PC-3 (cell line): ENCODE data around the gene AAMP. TPM values are rescaled to one million over a fixed set of nuclear protein-coding genes. Genes with fewer than 3 reads are reported as not detected.

Experiments used
- ATAC-seq: fragments of 200-7000 bp; cut with Tn5 transposase; 2 replicates; pipeline ENCODE4 v1.9.1; 2020; ENCODE audit warnings: mild to moderate bottlenecking, moderate library complexity
- BruUV-seq: library from RNA; stranded (reverse); fragments of 400-500 nt; replicated peaks from 2 replicates; lab custom pipeline; 2021; lab: Mats Ljungman, UMichigan
- CTCF ChIA-PET: fragments of 300-600 bp; sonication (Branson Sonifier 250); formaldehyde crosslinking; loops from one replicate; lab custom pipeline; 2022; ENCODE audit warnings: antibody characterized with exemption; lab: Charles Lee
- POLR2A ChIA-PET: fragments of 300-600 bp; sonication (Branson Sonifier 250); formaldehyde crosslinking; loops from one replicate; lab custom pipeline; 2022; ENCODE audit warnings: antibody characterized with exemption; ENCODE audit not compliant: unreplicated experiment; lab: Charles Lee
- DNase-seq: peaks from one replicate; pipeline ENCODE4 v3.0.0-alpha.2; 2015
- H2AFZ ChIP-seq: fragments of 300-600 bp; sonication (generic); 2 replicates; pipeline ENCODE4 v1.6.0; 2016; ENCODE audit warnings: antibody characterized with exemption, low read length
- H3F3A ChIP-seq: fragments of 300-600 bp; sonication (generic); one replicate; pipeline ENCODE4 v1.6.0; 2017; ENCODE audit warnings: antibody characterized with exemption, low read length, control low read depth, mild to moderate bottlenecking; ENCODE audit not compliant: unreplicated experiment
- H3K27ac ChIP-seq: fragments of 300-600 bp; sonication (generic); 2 replicates; pipeline ENCODE4 v1.5.1; 2016; ENCODE audit warnings: mild to moderate bottlenecking, low read length
- H3K27me3 ChIP-seq: fragments of 300-600 bp; sonication (generic); 2 replicates; pipeline ENCODE4 v1.6.1; 2016; ENCODE audit warnings: low read length, mixed read lengths
- H3K36me3 ChIP-seq: fragments of 300-600 bp; sonication (generic); 2 replicates; pipeline ENCODE4 v1.6.1; 2016; ENCODE audit warnings: low read depth, mixed run types, low read length, mixed read lengths
- H3K4me1 ChIP-seq: fragments of 300-600 bp; sonication (generic); 2 replicates; pipeline ENCODE4 v1.5.1; 2016; ENCODE audit warnings: low read length; ENCODE audit not compliant: insufficient read depth
- H3K4me2 ChIP-seq: fragments of 300-600 bp; sonication (generic); 2 replicates; pipeline ENCODE4 v1.6.0; 2016; ENCODE audit warnings: low read length
- H3K4me3 ChIP-seq: fragments of 300-600 bp; sonication (generic); 2 replicates; pipeline ENCODE4 v1.5.1; 2016; ENCODE audit warnings: mild to moderate bottlenecking, low read length, mixed read lengths
- H3K79me2 ChIP-seq: fragments of 300-600 bp; sonication (generic); 2 replicates; pipeline ENCODE4 v1.6.1; 2017; ENCODE audit warnings: low read length, mixed read lengths
- H3K9ac ChIP-seq: fragments of 300-600 bp; sonication (generic); 2 replicates; pipeline ENCODE4 v1.6.0; 2016; ENCODE audit warnings: mild to moderate bottlenecking, low read length
- H3K9me2 ChIP-seq: fragments of 300-600 bp; sonication (generic); replicated peaks from 2 replicates; pipeline ENCODE4 v1.6.1; 2016; ENCODE audit warnings: mixed run types, low read length, mixed read lengths
- H3K9me3 ChIP-seq: fragments of 300-600 bp; sonication (generic); 2 replicates; pipeline ENCODE4 v1.6.1; 2016; ENCODE audit warnings: low read length, mixed read lengths
- H4K20me1 ChIP-seq: fragments of 300-600 bp; sonication (generic); 2 replicates; pipeline ENCODE4 v1.6.1; 2016; ENCODE audit warnings: low read length, mixed read lengths
- CTCF ChIP-seq: fragments of 300-600 bp; sonication (generic); conservative IDR thresholded peaks from 2 replicates; pipeline ENCODE4 v1.5.1; 2017; ENCODE audit warnings: antibody characterized with exemption, low read depth, mild to moderate bottlenecking, low read length
- EZH2 ChIP-seq: fragments of 300-600 bp; sonication (generic); IDR thresholded peaks from one replicate; pipeline ENCODE4 v1.6.1; 2017; ENCODE audit warnings: antibody characterized with exemption, mild to moderate bottlenecking, low read length; ENCODE audit not compliant: unreplicated experiment
- EZH2phosphoT487 ChIP-seq: fragments of 300-600 bp; sonication (generic); IDR thresholded peaks from 2 replicates; pipeline ENCODE4 v1.6.1; 2018; ENCODE audit warnings: mild to moderate bottlenecking, antibody characterized with exemption, low read length, borderline replicate concordance
- intact Hi-C: fragments of 100-400 bp; cut with micrococcal nuclease; formaldehyde crosslinking; loops from 2 replicates; pipeline ENCODE4 v1.9.0; 2023
- total RNA-seq: library from RNA; depleted of rRNA; stranded (reverse); fragments of >200 nt; gene quantifications from 2 replicates; pipeline ENCODE4 v1.2.3, GENCODE V29; 2014

AAMP gene
- total RNA-seq, 1 experiment from 2014 or later: 272 TPM

- CTCF ChIA-PET: interaction anchor here (1.2 kb wide), 1 partner anchor 9 kb away, joined by 5 read pairs; no protein-coding TSS in a partner anchor
- Histone ChIP-seq H3K79me2 (peaks cover 23% of the 10 kb centered on the region), H3K4me1 (peaks cover 61% of the 10 kb centered on the region), H3K4me3 (peak overlapping the region; percentile 19; the same call in 1 of the 2 replicates), H3K36me3 (peaks cover 5% of the 10 kb centered on the region; the same call in 1 of the 2 replicates), H3K27me3 (no peaks in the 10 kb centered on the region), H3K27ac (peak overlapping the region; percentile 98), H4K20me1 (no peaks in the 10 kb centered on the region), H3F3A (peaks cover 6% of the 10 kb centered on the region), H3K9ac (peak overlapping the region; percentile 79), H2AFZ (no peak overlapping the region), H3K4me2 (peak overlapping the region; percentile 85), H3K9me2 (no peaks in the 10 kb centered on the region), H3K9me3 (no peaks in the 10 kb centered on the region)
- DNase-seq (peak; percentile 96), ATAC-seq (peak; percentile 9)
- BruUV-seq: no TSS peak
- POLR2A ChIA-PET: no interaction called here
- TF ChIP-seq CTCF (no peak), EZH2 (no peak), EZH2phosphoT487 (no peak)
- intact Hi-C loops: no loop called here
Observed at GRCh38 chr2:218282173-218282991, 12.4 kb upstream of the AAMP start.

- DNase-seq: peak; percentile 42
- TF ChIP-seq EZH2 (no peak), EZH2phosphoT487 (no peak), CTCF (no peak)
- no peak for ATAC-seq
- Histone ChIP-seq H3K27ac (peak overlapping the region; percentile 98), H3K27me3 (no peaks in the 10 kb centered on the region), H3K79me2 (peaks cover 23% of the 10 kb centered on the region), H3K4me2 (no peak overlapping the region; the same call in 1 of the 2 replicates), H3K9ac (peak overlapping the region; percentile 79), H3K9me2 (no peaks in the 10 kb centered on the region), H3F3A (peaks cover 5% of the 10 kb centered on the region), H3K4me3 (no peak overlapping the region), H4K20me1 (no peaks in the 10 kb centered on the region), H3K36me3 (peaks cover 8% of the 10 kb centered on the region; the same call in 1 of the 2 replicates), H2AFZ (no peak overlapping the region), H3K4me1 (peaks cover 53% of the 10 kb centered on the region), H3K9me3 (no peaks in the 10 kb centered on the region)
- no TSS peak for BruUV-seq
- POLR2A ChIA-PET: no interaction called here
- CTCF ChIA-PET: no interaction called here
- intact Hi-C loops: no loop called here
Observed at GRCh38 chr2:218281449-218281848, 11.5 kb upstream of the AAMP start.
